ES-I3 (cell line): ENCODE data around the gene SGPL1.
"Not testable (repeated sequence)": the region's sequence is repeated elsewhere in the genome, so short reads cannot be mapped to it uniquely, and the experiment has no call there.

Experiments used
- H3K36me3 ChIP-seq: 2 replicates; pipeline ENCODE4 v1.6.1; 2013; ENCODE audit warnings: mild to moderate bottlenecking, low read length, control low read depth, moderate library complexity; ENCODE audit not compliant: insufficient read depth
- H3K4me1 ChIP-seq: 2 replicates; pipeline ENCODE4 v1.6.1; 2013; ENCODE audit warnings: mild to moderate bottlenecking, control low read depth, low read length; ENCODE audit not compliant: insufficient read depth
- H3K9ac ChIP-seq: 2 replicates; pipeline ENCODE4 v1.6.1; 2013; ENCODE audit warnings: low read depth, mild to moderate bottlenecking, low read length, moderate library complexity
- H3K9me3 ChIP-seq: 2 replicates; pipeline ENCODE4 v1.6.1; 2013; ENCODE audit warnings: mild to moderate bottlenecking, low read length, moderate library complexity; ENCODE audit not compliant: control insufficient read depth, insufficient read depth

Gene SGPL1, protein sequence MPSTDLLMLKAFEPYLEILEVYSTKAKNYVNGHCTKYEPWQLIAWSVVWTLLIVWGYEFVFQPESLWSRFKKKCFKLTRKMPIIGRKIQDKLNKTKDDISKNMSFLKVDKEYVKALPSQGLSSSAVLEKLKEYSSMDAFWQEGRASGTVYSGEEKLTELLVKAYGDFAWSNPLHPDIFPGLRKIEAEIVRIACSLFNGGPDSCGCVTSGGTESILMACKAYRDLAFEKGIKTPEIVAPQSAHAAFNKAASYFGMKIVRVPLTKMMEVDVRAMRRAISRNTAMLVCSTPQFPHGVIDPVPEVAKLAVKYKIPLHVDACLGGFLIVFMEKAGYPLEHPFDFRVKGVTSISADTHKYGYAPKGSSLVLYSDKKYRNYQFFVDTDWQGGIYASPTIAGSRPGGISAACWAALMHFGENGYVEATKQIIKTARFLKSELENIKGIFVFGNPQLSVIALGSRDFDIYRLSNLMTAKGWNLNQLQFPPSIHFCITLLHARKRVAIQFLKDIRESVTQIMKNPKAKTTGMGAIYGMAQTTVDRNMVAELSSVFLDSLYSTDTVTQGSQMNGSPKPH

DNA sequence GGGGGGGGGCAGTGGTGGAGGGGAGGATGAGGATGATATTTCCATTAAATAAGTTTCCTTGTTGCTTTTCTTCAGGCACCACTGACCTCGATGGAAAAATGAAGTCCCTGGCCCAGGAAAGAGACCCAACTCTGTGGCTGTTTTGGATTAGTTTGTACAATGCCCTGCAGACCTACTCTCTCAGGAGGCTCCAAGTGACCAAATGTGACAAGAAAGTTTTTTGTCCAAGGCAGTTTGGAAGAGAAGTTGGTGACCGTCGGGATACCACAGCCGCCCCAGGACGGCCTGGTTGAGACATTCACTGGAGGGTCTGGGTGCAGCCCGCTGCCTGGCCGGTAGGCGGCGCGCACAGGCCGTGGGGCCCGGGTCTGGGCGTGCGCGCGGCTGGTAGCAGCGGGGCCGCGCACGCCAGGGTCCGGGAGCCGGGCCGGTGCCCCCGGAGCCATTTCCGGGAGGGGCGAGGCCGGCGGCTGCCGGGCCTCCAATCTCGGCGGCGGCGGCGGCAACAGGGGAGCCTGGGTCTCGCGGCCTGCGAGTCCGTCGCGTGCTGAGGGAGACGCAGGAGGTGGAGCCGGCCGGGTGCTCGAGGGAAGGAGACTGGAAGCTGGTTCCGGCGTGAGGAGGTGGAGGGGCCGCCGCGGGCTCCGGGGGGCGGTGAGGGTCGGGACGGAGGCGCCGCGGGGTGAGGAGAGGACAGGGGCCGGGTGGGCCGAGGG, at the start of gene SGPL1:
Gene SGPL1 (plus strand): TSS at position 445 of the 716 bp plus-strand sequence. CDS start 906 bp downstream, outside the sequence.
- H3K9ac ChIP-seq: peak within 1 kb of the TSS; percentile 71
- H3K36me3 ChIP-seq: peaks cover 4% of the 10 kb centered on the region
- no peaks in the 10 kb centered on the region for H3K9me3 ChIP-seq
- H3K4me1 ChIP-seq: no peaks in the 10 kb centered on the region

DNA sequence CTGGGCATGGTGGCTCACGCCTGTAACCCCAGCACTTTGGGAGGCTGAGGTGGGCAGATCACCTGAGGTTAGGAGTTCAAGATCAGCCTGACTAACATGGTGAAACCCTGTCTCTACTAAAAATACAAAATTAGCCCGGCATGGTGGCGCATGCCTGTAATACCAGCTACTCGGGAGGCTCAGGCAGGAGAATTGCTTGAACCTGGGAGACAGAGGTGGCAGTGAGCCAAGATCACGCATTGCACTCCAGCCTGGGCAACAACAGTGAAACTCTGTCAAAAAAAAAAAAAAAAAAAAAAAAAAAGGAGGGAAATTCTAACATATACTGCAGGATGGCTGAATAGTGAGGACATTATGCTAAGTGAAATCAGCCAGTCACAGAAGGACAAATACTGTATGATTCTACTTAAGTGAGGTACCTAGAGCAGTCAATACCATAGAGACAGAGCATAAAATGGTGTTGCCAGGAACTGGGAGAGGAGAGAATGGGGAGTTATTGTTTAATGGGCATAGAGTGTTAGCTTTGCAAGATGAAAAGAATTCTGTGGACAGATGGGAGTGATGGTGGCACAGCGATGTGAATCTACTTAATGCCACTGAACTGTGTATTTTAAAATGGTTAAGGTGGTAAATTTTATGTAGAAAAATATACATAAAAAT, 47.6 kb upstream of the SGPL1 start:
- not testable (repeated sequence) for H3K9me3 ChIP-seq, H3K36me3 ChIP-seq, H3K4me1 ChIP-seq, H3K9ac ChIP-seq

DNA sequence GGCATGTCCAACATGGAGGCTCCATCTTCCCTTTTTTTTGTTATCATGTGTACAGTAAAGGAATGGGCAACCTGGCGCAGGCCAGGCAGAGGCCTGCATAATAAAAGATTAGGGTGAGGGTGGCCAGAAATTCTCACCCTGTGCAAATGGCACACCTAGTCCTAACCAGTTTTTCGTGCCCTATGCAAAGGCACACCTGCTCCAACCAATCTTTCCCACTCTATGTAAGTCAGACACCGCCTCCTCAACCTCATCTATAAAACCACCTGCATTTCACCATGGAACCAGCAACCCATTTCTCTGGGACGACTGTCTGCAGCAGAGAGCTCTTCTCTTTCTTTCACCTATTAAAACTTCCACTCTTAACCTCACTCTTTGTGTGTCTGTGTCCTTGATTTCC, 46.6 kb upstream of the SGPL1 start:
- peaks cover 3% of the 10 kb centered on the region; the same call in 1 of the 2 replicates for H3K9me3 ChIP-seq
- H3K4me1 ChIP-seq: no peaks in the 10 kb centered on the region
- no peaks in the 10 kb centered on the region for H3K36me3 ChIP-seq
- H3K9ac ChIP-seq: no peak overlapping the region

DNA sequence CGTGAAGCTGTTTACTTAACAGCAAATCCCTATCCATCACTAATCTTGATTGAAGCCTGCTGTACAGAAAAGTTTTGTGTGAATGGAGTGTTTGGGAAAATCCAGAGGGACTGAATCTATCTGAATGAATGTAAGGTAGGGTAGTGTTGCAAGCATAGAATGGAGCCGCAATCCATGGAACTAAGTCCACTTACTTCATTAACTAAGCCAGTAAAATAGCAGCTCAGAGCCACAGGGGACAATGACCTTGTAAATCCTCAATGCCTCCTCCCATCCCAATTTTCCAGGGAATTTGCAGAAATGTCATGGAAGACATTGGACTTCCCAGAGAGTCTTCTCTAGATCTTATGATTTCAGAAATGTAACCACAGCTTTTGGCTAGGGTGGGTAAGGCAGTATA, 45.7 kb upstream of the SGPL1 start:
- Histone ChIP-seq H3K9me3 (peaks cover 3% of the 10 kb centered on the region; the same call in 1 of the 2 replicates), H3K4me1 (no peaks in the 10 kb centered on the region), H3K36me3 (no peaks in the 10 kb centered on the region), H3K9ac (no peak overlapping the region)

DNA sequence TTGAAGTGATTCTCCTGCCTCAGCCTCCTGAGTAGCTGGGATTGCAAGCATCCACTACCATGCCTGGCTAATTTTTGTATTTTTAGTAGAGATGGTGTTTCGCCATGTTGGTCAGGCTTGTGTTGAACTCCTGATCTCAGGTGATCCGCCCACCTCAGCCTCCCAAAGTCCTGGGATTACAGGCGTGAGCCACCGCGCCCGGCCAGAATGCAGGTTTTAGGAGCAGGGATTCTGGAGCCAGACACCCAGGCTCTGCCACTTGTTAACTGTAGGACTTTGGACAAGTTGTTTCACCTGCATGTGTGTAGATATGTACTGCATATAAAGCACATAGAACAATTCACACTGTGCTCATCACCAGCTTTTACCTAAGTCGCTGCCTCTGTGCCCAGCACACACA, 45.2 kb upstream of the SGPL1 start:
- not testable (repeated sequence) for H3K9ac ChIP-seq

DNA sequence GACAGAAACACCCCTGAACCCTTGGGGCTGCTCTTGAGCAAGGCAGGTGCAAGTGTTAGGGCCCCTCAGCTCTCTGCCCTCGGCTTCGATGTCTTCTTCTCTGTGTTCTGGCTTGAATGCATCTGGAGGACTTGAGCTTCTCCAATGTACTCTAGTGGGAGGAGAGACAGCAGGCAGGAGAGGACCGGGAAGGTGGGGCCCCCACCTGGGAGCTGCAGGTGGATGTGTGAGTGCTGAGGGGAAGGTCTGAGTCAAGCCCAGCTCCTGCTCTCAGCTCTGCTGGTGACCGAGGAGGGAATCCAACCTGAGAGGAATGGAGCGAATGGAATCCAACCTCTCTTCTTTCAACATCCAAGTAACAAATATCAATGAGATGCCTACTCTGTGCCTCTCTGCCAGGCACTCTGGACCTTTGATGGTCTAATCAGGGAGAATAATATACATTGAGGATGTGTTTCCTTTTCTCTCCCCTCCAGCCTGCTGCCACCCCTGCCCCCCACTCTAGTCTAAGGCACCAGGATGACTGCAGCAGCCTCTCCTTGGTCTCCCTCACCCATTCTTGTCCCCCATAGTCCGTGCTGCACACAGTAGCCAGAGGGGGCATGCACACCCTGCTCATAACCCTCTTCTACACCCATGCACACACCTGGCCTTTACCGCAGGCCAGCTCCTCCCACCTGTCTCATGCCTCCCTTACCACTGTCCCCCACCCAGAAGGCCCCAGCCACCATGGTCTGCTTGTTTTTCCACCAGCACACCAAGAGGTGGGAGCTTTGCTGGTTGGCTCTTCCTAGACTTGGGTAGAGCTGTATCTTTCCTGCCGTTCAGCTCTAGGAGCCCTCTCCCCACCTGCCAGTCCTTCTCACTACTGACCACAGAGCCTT, 44.2 kb upstream of the SGPL1 start:
- no peaks in the 10 kb centered on the region for H3K4me1 ChIP-seq
- no peaks in the 10 kb centered on the region for H3K36me3 ChIP-seq
- H3K9me3 ChIP-seq: no peaks in the 10 kb centered on the region
- no peak overlapping the region for H3K9ac ChIP-seq

More for the DNA sequence above, 45.2 kb upstream of the SGPL1 start:
- H3K9me3 ChIP-seq, H3K4me1 ChIP-seq, H3K36me3 ChIP-seq: not testable (repeated sequence)

DNA sequence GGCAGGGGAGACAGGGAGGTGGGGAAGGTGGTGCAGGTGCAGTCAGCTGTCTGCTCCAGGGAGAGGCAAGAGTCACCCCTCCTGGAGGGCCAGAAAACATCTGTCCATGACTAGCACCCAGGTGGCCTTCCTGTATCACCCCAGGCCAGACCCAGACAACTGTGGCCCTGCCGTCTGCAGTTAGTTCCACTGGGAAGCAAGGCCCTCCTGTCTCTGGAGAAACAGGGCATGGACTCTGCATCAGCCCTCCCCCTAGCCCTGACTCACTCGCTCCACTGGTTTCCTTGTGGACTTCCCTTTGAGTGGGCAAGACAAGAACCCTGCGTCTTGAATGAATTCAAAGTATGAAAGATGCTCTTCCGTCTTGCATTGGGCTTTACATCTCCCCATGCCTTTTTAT, 43.1 kb upstream of the SGPL1 start:
- Histone ChIP-seq H3K9ac (no peak overlapping the region), H3K36me3 (no peaks in the 10 kb centered on the region), H3K9me3 (no peaks in the 10 kb centered on the region), H3K4me1 (no peaks in the 10 kb centered on the region)

DNA sequence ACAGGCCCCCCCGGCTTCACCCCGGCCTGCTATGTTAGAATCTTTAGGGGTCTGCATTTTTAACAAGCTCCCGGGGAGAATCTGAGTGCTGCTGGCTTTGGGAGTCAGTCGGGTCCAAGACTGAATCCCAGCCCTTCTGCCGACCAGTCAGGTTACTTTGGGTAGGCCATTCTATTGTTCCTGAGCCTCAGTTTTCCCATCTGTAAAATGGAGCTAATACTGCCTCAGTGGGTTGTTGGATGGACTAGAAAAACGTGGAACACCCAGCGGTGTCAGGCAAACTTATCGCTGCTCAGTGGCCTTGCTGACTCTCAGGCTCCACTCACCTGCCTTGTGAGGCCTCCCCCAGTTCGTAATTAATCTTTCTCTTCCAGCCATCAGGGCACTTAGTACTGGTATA, 42.3 kb upstream of the SGPL1 start:
- Histone ChIP-seq H3K4me1 (no peaks in the 10 kb centered on the region), H3K36me3 (no peaks in the 10 kb centered on the region), H3K9me3 (no peaks in the 10 kb centered on the region), H3K9ac (no peak overlapping the region)

DNA sequence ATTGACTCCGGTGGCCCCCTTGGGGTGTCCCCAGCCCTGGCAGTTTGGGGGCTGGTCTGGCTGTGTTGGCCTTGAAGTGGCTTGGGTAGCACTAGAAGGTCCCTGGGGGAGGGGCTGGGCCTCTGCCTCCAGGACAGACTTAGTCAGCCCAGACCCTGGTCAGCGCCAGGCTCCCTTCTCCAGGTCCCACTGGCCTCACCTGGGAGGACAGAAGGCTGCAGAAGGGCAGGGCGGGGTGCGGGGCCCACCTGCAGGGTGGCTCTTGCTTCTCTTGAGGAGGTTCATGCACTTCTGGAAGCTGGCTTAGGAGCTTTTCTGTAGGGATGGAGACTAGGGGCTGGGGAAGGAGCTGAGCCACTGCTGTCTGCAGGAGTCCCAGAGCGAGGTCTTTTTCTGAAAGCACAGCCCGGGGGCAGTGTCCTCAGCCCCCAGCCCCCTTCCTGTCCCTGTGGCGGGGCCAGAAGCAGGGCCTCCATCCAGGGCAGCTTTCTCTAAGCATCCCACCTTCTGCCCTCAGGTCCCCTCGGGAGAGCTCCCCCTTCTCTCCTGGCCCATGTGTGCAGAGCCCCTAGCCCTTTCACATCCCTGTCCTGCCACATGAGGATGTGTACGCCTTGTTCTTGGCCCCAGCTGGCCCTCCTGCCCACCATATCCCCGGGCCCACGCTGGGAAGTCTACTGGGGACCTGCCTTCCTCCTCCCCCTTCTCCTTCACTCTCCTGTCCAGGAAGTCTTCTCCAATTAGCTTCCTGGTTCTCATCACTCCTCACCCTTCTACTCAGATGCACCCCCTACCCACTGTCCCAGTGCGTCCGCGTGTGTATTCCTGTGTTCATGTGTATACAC, 41.6 kb upstream of the SGPL1 start:
- Histone ChIP-seq H3K36me3 (no peaks in the 10 kb centered on the region), H3K9ac (no peak overlapping the region)

DNA sequence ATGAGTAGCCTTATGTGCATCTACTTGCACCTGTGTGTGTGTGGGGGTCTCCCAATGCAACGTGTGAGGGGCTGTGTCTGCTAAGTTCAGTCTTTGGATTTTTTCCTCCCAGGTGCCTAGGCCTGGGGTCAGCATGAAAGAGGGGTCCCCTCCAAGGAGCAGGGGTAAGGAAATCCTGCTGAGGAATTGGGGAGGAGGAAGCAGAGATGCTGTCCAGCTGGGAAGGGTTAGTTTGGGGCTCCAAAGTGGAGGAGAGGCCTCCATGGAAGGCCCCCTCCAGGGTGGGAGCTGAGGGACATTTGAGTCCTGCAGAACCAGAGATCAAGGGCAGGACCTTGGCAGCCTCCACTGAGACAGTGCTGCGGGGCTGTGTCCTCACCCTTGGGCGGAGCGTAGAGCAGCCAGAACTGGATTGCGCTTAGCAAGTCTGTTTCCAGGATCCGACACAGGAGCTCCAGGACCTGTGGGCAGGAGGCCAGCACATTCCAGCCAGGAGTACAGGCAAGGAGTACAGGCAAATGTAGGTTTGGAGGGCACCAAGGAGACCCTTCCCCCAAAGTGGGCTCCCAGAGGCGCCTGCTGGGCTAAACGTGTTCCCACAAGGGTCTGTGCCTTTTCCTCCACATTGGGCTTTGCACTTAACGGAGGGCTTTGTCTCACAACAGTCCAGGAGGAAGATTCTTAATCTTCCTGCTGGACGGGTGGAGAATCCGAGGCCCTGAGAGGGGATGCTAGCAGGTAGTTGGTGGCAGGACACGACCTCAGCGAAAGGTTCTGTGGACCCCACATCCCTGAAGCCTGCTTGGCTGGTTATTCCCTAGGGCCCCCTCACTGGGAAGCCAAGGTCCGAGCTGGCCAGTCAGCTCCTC, 40.7 kb upstream of the SGPL1 start:
- Histone ChIP-seq H3K9me3 (no peaks in the 10 kb centered on the region), H3K36me3 (no peaks in the 10 kb centered on the region), H3K4me1 (no peaks in the 10 kb centered on the region), H3K9ac (no peak overlapping the region)

More for the DNA sequence above, 41.6 kb upstream of the SGPL1 start:
- Histone ChIP-seq H3K4me1 (no peaks in the 10 kb centered on the region), H3K9me3 (no peaks in the 10 kb centered on the region)

DNA sequence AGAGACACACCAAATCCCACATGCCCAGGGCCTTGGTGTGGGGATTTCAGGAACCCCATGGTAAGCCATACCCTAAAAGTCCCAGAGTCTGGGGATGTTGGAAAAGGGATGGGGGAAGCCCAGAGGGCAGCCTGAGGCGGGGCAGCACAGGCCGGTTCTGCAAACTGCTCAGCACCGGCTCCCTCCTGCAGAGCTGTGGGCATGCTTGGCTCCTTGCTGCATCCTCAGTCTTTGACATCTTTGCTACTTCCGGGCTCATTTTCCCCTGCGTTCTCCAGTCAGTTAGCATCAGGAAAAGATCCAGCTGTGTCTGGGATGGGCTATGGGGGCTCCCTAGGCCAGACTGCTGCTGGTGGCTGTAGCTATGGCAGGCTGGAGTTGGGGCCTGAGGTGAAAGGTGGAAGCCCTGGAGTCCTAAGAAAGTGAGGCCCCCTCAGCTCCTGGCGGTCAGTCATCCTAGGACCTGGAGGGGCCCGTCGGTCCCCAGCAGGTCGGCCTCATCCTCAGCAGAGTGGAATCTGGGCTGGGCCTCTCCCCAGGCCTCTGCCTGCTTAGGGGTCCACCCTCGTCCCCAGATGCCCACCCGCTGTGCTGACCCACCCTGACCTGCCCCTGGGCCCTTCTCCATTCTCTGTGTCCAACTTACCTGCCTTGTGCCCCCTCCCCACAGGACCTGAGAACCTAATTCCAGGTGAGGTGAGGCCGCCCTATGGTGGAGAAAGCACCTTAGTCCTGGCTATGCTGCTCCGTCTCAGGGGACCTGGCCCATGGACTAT, 39.9 kb upstream of the SGPL1 start:
- H3K36me3 ChIP-seq: no peaks in the 10 kb centered on the region
- no peaks in the 10 kb centered on the region for H3K9me3 ChIP-seq
- no peaks in the 10 kb centered on the region for H3K4me1 ChIP-seq
- H3K9ac ChIP-seq: no peak overlapping the region

DNA sequence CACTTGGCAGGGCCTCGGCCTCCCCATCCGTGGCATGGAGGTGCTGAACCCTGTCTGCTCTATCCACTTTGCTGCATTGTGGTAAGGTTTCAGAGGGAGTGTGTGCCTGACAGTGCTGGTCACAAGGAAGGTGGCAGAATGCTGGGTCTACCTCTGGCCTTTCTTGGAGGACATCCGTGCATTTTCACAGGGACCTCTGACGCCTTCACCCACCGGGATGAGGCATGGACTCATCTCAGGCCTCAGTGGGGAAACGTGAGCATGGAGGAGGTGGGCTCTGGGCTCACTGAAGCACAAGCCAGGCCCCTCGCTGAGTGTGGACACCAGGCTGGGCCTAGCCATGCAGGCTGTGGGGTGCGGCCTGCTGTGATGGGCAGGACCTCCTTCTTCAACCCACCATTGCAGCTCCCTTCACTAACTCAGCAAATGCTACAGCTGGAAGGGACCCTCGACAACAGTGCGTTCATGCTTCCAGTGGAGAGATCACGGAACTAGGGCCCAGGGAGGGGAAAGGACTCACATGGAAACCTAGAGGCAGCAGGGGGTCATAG, 39.2 kb upstream of the SGPL1 start:
- H3K9ac ChIP-seq: no peak overlapping the region
- H3K4me1 ChIP-seq: no peaks in the 10 kb centered on the region
- no peaks in the 10 kb centered on the region for H3K9me3 ChIP-seq
- H3K36me3 ChIP-seq: no peaks in the 10 kb centered on the region
